Peyer's patch (tissue), 4 donors: Measurements from ENCODE around the gene ZNF747.
"Not testable (repeated sequence)": the region's sequence is repeated elsewhere in the genome, so short reads cannot be mapped to it uniquely, and the experiment has no call there.

Experiments used
- CTCF ChIP-seq, 6 experiments: fragments of 450-650 bp in 4 of 6; fragments of 200-600 bp in 2 of 6; sonication (generic) in 1 of 6; IDR thresholded peaks; one replicate each; pipeline ENCODE4 v1.5.1; 2017 to 2019; ENCODE audit warnings: antibody characterized with exemption in 6 of 6, mild to moderate bottlenecking in 3 of 6, moderate library complexity in 1 of 6
- POLR2A ChIP-seq, 2 donors: fragments of 450-650 bp; IDR thresholded peaks; one replicate each; pipeline ENCODE4 v1.5.1; 2017; ENCODE audit warnings: antibody characterized with exemption in 2 of 2, mild to moderate bottlenecking in 2 of 2, moderate library complexity in 2 of 2

DNA sequence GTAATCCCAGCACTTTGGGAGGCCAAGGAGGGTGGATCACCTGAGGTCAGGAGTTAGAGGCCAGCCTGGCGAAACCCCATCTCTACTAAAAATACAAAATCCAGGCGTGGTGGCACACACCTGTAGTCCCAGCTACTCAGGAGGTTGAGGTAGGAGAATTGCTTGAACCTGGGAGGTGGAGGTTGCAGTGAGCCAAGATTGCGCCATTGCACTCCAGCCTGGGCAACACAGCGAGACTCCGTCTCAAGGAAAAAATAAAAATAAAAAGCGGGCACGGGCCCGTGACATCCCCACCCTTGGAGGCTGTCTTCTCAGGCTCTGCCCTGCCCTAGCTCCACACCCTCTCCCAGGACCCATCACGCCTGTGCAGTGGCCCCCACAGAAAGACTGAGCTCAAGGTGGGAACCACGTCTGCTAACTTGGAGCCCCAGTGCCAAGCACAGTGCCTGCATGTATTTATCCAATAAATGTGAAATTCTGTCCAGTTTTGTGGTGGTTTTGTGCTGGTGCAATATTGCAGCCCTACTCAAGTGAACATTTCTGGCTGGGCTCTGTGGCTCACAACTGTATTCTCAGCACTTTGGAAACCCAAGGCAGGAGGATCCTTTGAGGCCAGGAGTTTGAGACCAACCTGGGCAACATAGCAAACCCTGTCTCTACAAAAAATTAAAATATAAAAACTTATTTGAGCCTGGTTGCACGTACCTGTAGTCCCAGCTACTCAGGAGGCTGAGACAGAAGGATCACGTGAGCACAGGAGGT lies 11.8 kb downstream of the ZNF747 start:
- not testable (repeated sequence) for TF ChIP-seq CTCF, POLR2A (IDR thresholded peaks at IDR 0.05)
